Limb (tissue), 2 donors: ENCODE data around the gene UBTD1.

Source experiments
- DNase-seq, 2 donors: peaks; one replicate each; pipeline ENCODE4 v3.0.0-alpha.2; 2016; ENCODE audit errors: extremely low spot score in 2 of 2

UBTD1 gene

GRCh38 chr10:97482381-97482780 lies 16.3 kb upstream of the UBTD1 start:
- no peak for DNase-seq

- DNase-seq = no peak
Measured at GRCh38 chr10:97483506-97483905, 15.2 kb upstream of the UBTD1 start.

GRCh38 chr10:97483921-97484320 lies 14.8 kb upstream of the UBTD1 start:
- no peak for DNase-seq

GRCh38 chr10:97485647-97486281 lies 13.0 kb upstream of the UBTD1 start:
- no peak for DNase-seq

- DNase-seq = no peak
Measured at GRCh38 chr10:97490592-97490991, 8.1 kb upstream of the UBTD1 start.

- no peak for DNase-seq
Measured at GRCh38 chr10:97494151-97494550, 4.6 kb upstream of the UBTD1 start.

GRCh38 chr10:97494863-97495506 lies 3.7 kb upstream of the UBTD1 start:
- no peak for DNase-seq

- DNase-seq = peak; percentile 50 to 75
Measured at GRCh38 chr10:97497572-97498075, 1.1 kb upstream of the UBTD1 start.

- peak; percentile 99 to 100 for DNase-seq
Measured at GRCh38 chr10:97498076-97498840, 466 bp upstream of the UBTD1 start, which contains the start of gene MMS19. Gene MMS19 (minus strand): TSS chr10:97498422. CDS start chr10:97498384, 38 bp downstream.

- peak in 1 of 2 donors; percentile 73 for DNase-seq
Measured at GRCh38 chr10:97499561-97500296, 1.0 kb downstream of the UBTD1 start.

GRCh38 chr10:97500297-97500575 lies 1.5 kb downstream of the UBTD1 start:
- no peak for DNase-seq

- no peak for DNase-seq
Measured at GRCh38 chr10:97502916-97503315, 4.2 kb downstream of the UBTD1 start.

GRCh38 chr10:97503406-97503805 lies 4.7 kb downstream of the UBTD1 start:
- DNase-seq = no peak

GRCh38 chr10:97505152-97505551 lies 6.4 kb downstream of the UBTD1 start:
- no peak for DNase-seq

GRCh38 chr10:97506199-97506991 lies 7.7 kb downstream of the UBTD1 start:
- no peak for DNase-seq

- no peak for DNase-seq
Measured at GRCh38 chr10:97508342-97508741, 9.6 kb downstream of the UBTD1 start.

- DNase-seq = no peak
Measured at GRCh38 chr10:97509120-97509680, 10.5 kb downstream of the UBTD1 start.

- DNase-seq = no peak
Measured at GRCh38 chr10:97510686-97511085, 12.0 kb downstream of the UBTD1 start.

GRCh38 chr10:97511711-97512440 lies 13.2 kb downstream of the UBTD1 start:
- DNase-seq = no peak

- no peak for DNase-seq
Measured at GRCh38 chr10:97512993-97513392, 14.3 kb downstream of the UBTD1 start.
